Right lobe of liver (tissue), 6 donors: ENCODE results near the gene COQ5. TPM values are rescaled to one million over a fixed set of nuclear protein-coding genes. Genes with fewer than 3 reads are reported as not detected.
"Not testable (repeated sequence)": the region's sequence is repeated elsewhere in the genome, so short reads cannot be mapped to it uniquely, and the experiment has no call there.

Experiments used
- ATAC-seq, 4 donors: fragments of 200-7000 bp; cut with Tn5 transposase; one replicate each; pipeline ENCODE4 v1.9.1; 2020; ENCODE audit warnings: mild to moderate bottlenecking in 4 of 4, moderate library complexity in 4 of 4
- DNase-seq, 3 donors: peaks; one replicate each; pipeline ENCODE4 v3.0.0-alpha.2; 2020
- H3K27ac ChIP-seq, 3 donors: fragments of 200-600 bp; one replicate each; pipeline ENCODE4 v1.8.0; 2022
- H3K27me3 ChIP-seq, 2 donors: fragments of 200-600 bp; one replicate each; pipeline ENCODE4 v1.8.0; 2022
- H3K36me3 ChIP-seq, 4 donors: fragments of 200-600 bp; sonication (generic) in 1 of 4; one replicate each; pipeline versions ENCODE4 v1.5.1 to v1.8.0; 2017 to 2022; ENCODE audit warnings: control low read depth in 1 of 4
- H3K4me1 ChIP-seq, 4 donors: fragments of 200-600 bp; sonication (generic) in 1 of 4; one replicate each; pipeline versions ENCODE4 v1.5.1 to v1.8.0; 2017 to 2022; ENCODE audit warnings: control low read depth in 1 of 4
- H3K4me3 ChIP-seq, 3 donors: fragments of 200-600 bp; one replicate each; pipeline ENCODE4 v1.8.0; 2022
- H3K9me3 ChIP-seq, 4 donors: fragments of 200-600 bp; sonication (generic) in 1 of 4; one replicate each; pipeline versions ENCODE4 v1.5.1 to v1.8.0; 2017 to 2022; ENCODE audit warnings: control low read depth in 1 of 4
- CTCF ChIP-seq, 4 donors: fragments of 200-600 bp in 3 of 4; fragments of 450-650 bp in 1 of 4; IDR thresholded peaks; one replicate each; pipeline versions ENCODE4 v1.5.1 to v1.8.0; 2016 to 2022; ENCODE audit warnings: antibody characterized with exemption in 4 of 4, mild to moderate bottlenecking in 2 of 4
- POLR2A ChIP-seq: fragments of 450-650 bp; IDR thresholded peaks from one replicate; pipeline ENCODE4 v1.6.1; 2017; ENCODE audit warnings: antibody characterized with exemption, mild to moderate bottlenecking
- WGBS: methylation state at CpG from one replicate; pipeline ENCODE4 v1.1.6; 2018; ENCODE audit warnings: low coverage, low lambda C conversion rate; ENCODE audit not compliant: insufficient coverage; ENCODE audit errors: missing lambda C conversion rate; 5-methylcytosine and 5-hydroxymethylcytosine counted together
- intact Hi-C, 2 donors: fragments of 100-400 bp; cut with DNase I; formaldehyde crosslinking; loops; one replicate each; pipeline versions ENCODE4 v1.11.2 to v1.14.1; 2022
- total RNA-seq, 6 experiments: library from RNA; depleted of rRNA in 2 of 6; stranded (reverse); fragments of >200 nt in 2 of 6; fragmentation: NEBNext Ultra II Directional in 3 of 6; extraction: Animal tissue kit (Norgen Biotek cat#: 25700) in 3 of 6; gene quantifications; one replicate each; pipeline versions ENCODE4 v1.1.0 to v1.2.4, GENCODE V29; 2016 to 2023
- donor health status: DM: no; HTN: yes; CAD: no.
- donor health status: DM: no; HTN: no; CAD: no.
- donor health status: DM: no; HTN: no; CAD: no.
- donor health status: DM: no; HTN: yes; CAD: no.
- donor health status: DM: no; HTN: yes; CAD: no.

Gene COQ5
- total RNA-seq, 6 experiments from 2014 or later: 21.6 to 37.9 (median 31.0) TPM

- no peak for TF ChIP-seq POLR2A
- no peak for TF ChIP-seq CTCF (IDR thresholded peaks at IDR 0.05)
- no peak for DNase-seq
- H3K27ac ChIP-seq: no peak overlapping the region
- WGBS: no CpG with 5 or more reads among the region's 2 CpGs
- ATAC-seq: no peak
- peaks cover 0 to 7% (median under 1%) of the 10 kb centered on the region in 4 donors for H3K4me1 ChIP-seq
- H3K27me3 ChIP-seq: no peaks in the 10 kb centered on the region
- intact Hi-C loops: no loop called here
- H3K36me3 ChIP-seq: no peaks in the 10 kb centered on the region
- no peak overlapping the region for H3K4me3 ChIP-seq
- H3K9me3 ChIP-seq: no peaks in the 10 kb centered on the region
Measured at GRCh38 chr12:120490833-120491512, 38.0 kb downstream of the COQ5 start.

- DNase-seq: no peak
- WGBS: 98% methylated on average over 5 of the region's 5 CpGs
- Histone ChIP-seq H3K4me1 (peaks cover 0 to 6% (median under 1%) of the 10 kb centered on the region in 4 donors), H3K36me3 (no peaks in the 10 kb centered on the region), H3K27me3 (no peaks in the 10 kb centered on the region), H3K27ac (no peak overlapping the region), H3K4me3 (no peak overlapping the region), H3K9me3 (no peaks in the 10 kb centered on the region)
- ATAC-seq: no peak
- TF ChIP-seq POLR2A (no peak), CTCF (IDR thresholded peaks at IDR 0.05) (no peak)
- intact Hi-C loops: no loop called here
Measured at GRCh38 chr12:120490325-120490724, 38.6 kb downstream of the COQ5 start.

- intact Hi-C loops: no loop called here
- no peaks in the 10 kb centered on the region for H3K36me3 ChIP-seq
- ATAC-seq: no peak
- DNase-seq: no peak
- H3K9me3 ChIP-seq: no peaks in the 10 kb centered on the region
- 100% methylated on average over 2 of the region's 4 CpGs for WGBS
- no peak overlapping the region for H3K4me3 ChIP-seq
- TF ChIP-seq CTCF (IDR thresholded peaks at IDR 0.05): no peak
- TF ChIP-seq POLR2A: no peak
- H3K4me1 ChIP-seq: no peaks in the 10 kb centered on the region
- H3K27ac ChIP-seq: no peak overlapping the region
- no peaks in the 10 kb centered on the region for H3K27me3 ChIP-seq
Measured at GRCh38 chr12:120489018-120489417, 39.9 kb downstream of the COQ5 start.

GRCh38 chr12:120488057-120488640 lies 40.8 kb downstream of the COQ5 start:
- H3K36me3 ChIP-seq: no peaks in the 10 kb centered on the region
- H3K9me3 ChIP-seq: no peaks in the 10 kb centered on the region
- no peak for TF ChIP-seq POLR2A
- TF ChIP-seq CTCF (IDR thresholded peaks at IDR 0.05): no peak
- intact Hi-C loops: no loop called here
- H3K27ac ChIP-seq: no peak overlapping the region
- WGBS: 71% methylated on average over 5 of the region's 5 CpGs
- H3K4me1 ChIP-seq: no peaks in the 10 kb centered on the region
- no peaks in the 10 kb centered on the region for H3K27me3 ChIP-seq
- no peak for DNase-seq
- H3K4me3 ChIP-seq: no peak overlapping the region
- no peak for ATAC-seq

GRCh38 chr12:120487552-120487951 lies 41.4 kb downstream of the COQ5 start:
- H3K9me3 ChIP-seq, H3K4me1 ChIP-seq, H3K36me3 ChIP-seq, H3K4me3 ChIP-seq, intact Hi-C loops, H3K27me3 ChIP-seq, DNase-seq, H3K27ac ChIP-seq, ATAC-seq: not testable (repeated sequence)
- 87% methylated on average over 6 of the region's 7 CpGs for WGBS
